Stimulated activated CD8-positive, alpha-beta memory T cell treated with anti-CD3 and anti-CD28 coated beads, Interleukin-12 subunit alpha, Interleukin-12 subunit beta, amount 100 ng/mL, for 4 hours (primary cell): ENCODE results near the gene TAT.

Source experiments
- DNase-seq: peaks from one replicate; pipeline ENCODE4 v3.0.0-alpha.2; 2020; ENCODE audit warnings: low read depth

TAT gene

GRCh38 chr16:71537643-71538042, 39.2 kb downstream of the TAT start:
- DNase-seq = no peak

- no peak for DNase-seq
Observed at GRCh38 chr16:71536752-71537499, 40.0 kb downstream of the TAT start.

GRCh38 chr16:71532366-71532765, 44.5 kb downstream of the TAT start:
- DNase-seq = no peak

GRCh38 chr16:71528863-71529262, 48.0 kb downstream of the TAT start:
- no peak for DNase-seq

- DNase-seq = no peak
Observed at GRCh38 chr16:71528257-71528656, 48.6 kb downstream of the TAT start.

- DNase-seq = no peak
Observed at GRCh38 chr16:71526111-71526631, 50.7 kb downstream of the TAT start, which contains the start of gene CHST4. Gene CHST4 (plus strand): TSS chr16:71526426. CDS start chr16:71536678, 10,252 bp downstream.

- no peak for DNase-seq
Observed at GRCh38 chr16:71524566-71525553, 52.0 kb downstream of the TAT start.

- no peak for DNase-seq
Observed at GRCh38 chr16:71520550-71520949, 56.3 kb downstream of the TAT start.
